HepG2 (cell line): Measurements from ENCODE around the gene MSANTD1. TPM values are rescaled to one million over a fixed set of nuclear protein-coding genes. Genes with fewer than 3 reads are reported as not detected.

Experiments used
- ATF7 ChIP-seq, 2 experiments: fragments of 450-650 bp in 1 of 2; sonication (generic) in 1 of 2; formaldehyde crosslinking in 1 of 2; IDR thresholded peaks; 2 replicates each; pipeline versions ENCODE4 v1.4.0 to v1.6.1; 2016 to 2020; ENCODE audit warnings: antibody characterized with exemption in 1 of 2, mild to moderate bottlenecking in 1 of 2, missing genetic modification reagents in 1 of 2
- ELK4 ChIP-seq: sonication (generic); formaldehyde crosslinking; IDR thresholded peaks from 2 replicates; pipeline ENCODE4 v1.9.0; 2021; ENCODE audit warnings: missing genetic modification reagents, borderline replicate concordance
- GMEB1 ChIP-seq: sonication (generic); formaldehyde crosslinking; IDR thresholded peaks from 2 replicates; pipeline ENCODE4 v1.5.1; 2020; ENCODE audit warnings: missing genetic modification reagents, mild to moderate bottlenecking, borderline replicate concordance
- GPN1 ChIP-seq: sonication (generic); formaldehyde crosslinking; IDR thresholded peaks from 2 replicates; pipeline ENCODE4 v1.5.1; 2020; ENCODE audit warnings: missing genetic modification reagents, borderline replicate concordance
- HNF1A ChIP-seq, 2 experiments: sonication (generic) in 1 of 2; formaldehyde crosslinking in 1 of 2; IDR thresholded peaks; 2 replicates each; pipeline versions ENCODE4 v1.4.0 to v1.6.1; 2016 to 2020; ENCODE audit warnings: borderline replicate concordance in 1 of 2, low read depth in 1 of 2, mild to moderate bottlenecking in 1 of 2, missing genetic modification reagents in 1 of 2
- KMT2A ChIP-seq: sonication (generic); formaldehyde crosslinking; IDR thresholded peaks from 2 replicates; pipeline ENCODE4 v1.4.0; 2020; ENCODE audit warnings: missing genetic modification reagents
- POLR2AphosphoS5 ChIP-seq: IDR thresholded peaks from 2 replicates; pipeline ENCODE4 v1.6.1; 2012; ENCODE audit warnings: low read depth, low read length
- RCOR2 ChIP-seq: IDR thresholded peaks from 2 replicates; pipeline ENCODE4 v1.6.1; 2016; ENCODE audit warnings: missing biosample characterization, missing genetic modification reagents
- SAFB2 ChIP-seq: sonication (generic); formaldehyde crosslinking; IDR thresholded peaks from 2 replicates; pipeline ENCODE4 v1.5.1; 2020; ENCODE audit warnings: missing genetic modification reagents, low read depth, mild to moderate bottlenecking, borderline replicate concordance
- SETDB1 ChIP-seq: sonication (generic); formaldehyde crosslinking; IDR thresholded peaks from 2 replicates; pipeline ENCODE4 v1.5.1; 2020; ENCODE audit warnings: missing genetic modification reagents, mild to moderate bottlenecking, borderline replicate concordance
- WIZ ChIP-seq: sonication (generic); formaldehyde crosslinking; IDR thresholded peaks from 2 replicates; pipeline ENCODE4 v1.5.1; 2020; ENCODE audit warnings: mild to moderate bottlenecking, missing genetic modification reagents
- ZBTB7A ChIP-seq: sonication (generic); formaldehyde crosslinking; IDR thresholded peaks from 2 replicates; pipeline ENCODE4 v1.8.0; 2022; ENCODE audit warnings: mild to moderate bottlenecking, missing genetic modification reagents
- ZFP41 ChIP-seq: sonication (generic); formaldehyde crosslinking; IDR thresholded peaks from 2 replicates; pipeline ENCODE4 v1.4.0; 2020; ENCODE audit warnings: mild to moderate bottlenecking, missing genetic modification reagents, borderline replicate concordance
- ZNF180 ChIP-seq: sonication (generic); formaldehyde crosslinking; IDR thresholded peaks from 2 replicates; pipeline ENCODE4 v1.4.0; 2020; ENCODE audit warnings: low read depth, missing genetic modification reagents, borderline replicate concordance
- ZNF232 ChIP-seq: sonication (generic); formaldehyde crosslinking; IDR thresholded peaks from 2 replicates; pipeline ENCODE4 v1.4.0; 2020; ENCODE audit warnings: missing genetic modification reagents, borderline replicate concordance
- ZNF670 ChIP-seq: sonication (generic); formaldehyde crosslinking; IDR thresholded peaks from 2 replicates; pipeline ENCODE4 v1.8.0; 2022; ENCODE audit warnings: mild to moderate bottlenecking, missing genetic modification reagents, borderline replicate concordance
- ZNF678 ChIP-seq: sonication (generic); formaldehyde crosslinking; IDR thresholded peaks from 2 replicates; pipeline ENCODE4 v1.4.0; 2020; ENCODE audit warnings: mild to moderate bottlenecking, missing genetic modification reagents
- ZNF790 ChIP-seq: sonication (generic); formaldehyde crosslinking; IDR thresholded peaks from 2 replicates; pipeline ENCODE4 v1.8.0; 2022; ENCODE audit warnings: missing genetic modification reagents, mild to moderate bottlenecking, borderline replicate concordance
- ZSCAN5A ChIP-seq: sonication (generic); formaldehyde crosslinking; IDR thresholded peaks from 2 replicates; pipeline ENCODE4 v1.8.0; 2022; ENCODE audit warnings: mild to moderate bottlenecking, missing genetic modification reagents, borderline replicate concordance
- polyA plus RNA-seq, 8 experiments: library from polyadenylated mRNA; depleted of rRNA in 3 of 8; stranded (reverse) in 7 of 8; unstranded in 1 of 8; fragments of >200 nt; fragmentation: Illumina TruSeq in 4 of 8; extraction: Trizol in 4 of 8; gene quantifications; 2 replicates each; pipeline versions ENCODE4 v1.2.1 to v1.2.3, GENCODE V29; 2011 to 2016; ENCODE audit warnings: low read depth in 4 of 8, missing spikeins in 1 of 8, mixed read lengths in 1 of 8; ENCODE audit not compliant: insufficient read depth in 1 of 8
- total RNA-seq, 5 experiments: library from RNA; depleted of rRNA; stranded (reverse); fragments of >200 nt; fragmentation: Illumina TruSeq; extraction: Trizol; gene quantifications; 2 replicates each; pipeline ENCODE4 v1.2.3, GENCODE V29; 2016; ENCODE audit warnings: low read depth in 1 of 5

The MSANTD1 gene
- total and polyA plus RNA-seq, 2 of the 13 experiments (the other 11 are each of a cell fraction or from before 2014, with no cell fraction given) = 0.22 to 0.40 TPM

GRCh38 chr4:3292571-3293400 lies 43.8 kb downstream of the MSANTD1 start, which contains the start of gene RGS12 (continued):
- no peak for TF ChIP-seq ZNF790 (CRISPR knock-in tag)
- TF ChIP-seq ELK4 (CRISPR knock-in tag) = no peak
- TF ChIP-seq RCOR2 (CRISPR knock-in tag) = no peak
- no peak for TF ChIP-seq SETDB1 (CRISPR knock-in tag)
- TF ChIP-seq GPN1 (CRISPR knock-in tag) = no peak
- 0 out of 2 replicates have a peak, but pooled peaks have one; percentile 31 for TF ChIP-seq ZNF670
- no peak for TF ChIP-seq WIZ (CRISPR knock-in tag)
- peak; percentile 67; the same call in 1 of the 2 replicates for TF ChIP-seq ZNF232
- peak; percentile 93; the same call in 1 of the 2 replicates for TF ChIP-seq SAFB2 (CRISPR knock-in tag)
- TF ChIP-seq ZNF678 (CRISPR knock-in tag) = no peak
- no peak for TF ChIP-seq ZBTB7A (CRISPR knock-in tag)
- TF ChIP-seq ZSCAN5A (CRISPR knock-in tag) = no peak
- TF ChIP-seq GMEB1 (CRISPR knock-in tag) = peak; percentile 69
- TF ChIP-seq KMT2A (CRISPR knock-in tag) = 0 out of 2 replicates have a peak, but pooled peaks have one; percentile 9
- TF ChIP-seq POLR2AphosphoS5 = peak; percentile 56
- TF ChIP-seq ZNF180 = no peak
- TF ChIP-seq ZFP41 (CRISPR knock-in tag) = no peak
- TF ChIP-seq HNF1A (IDR thresholded peaks at IDR 0.05; ENCODE audit: low read depth) = no peak
- no peak for TF ChIP-seq HNF1A (CRISPR knock-in tag; IDR thresholded peaks at IDR 0.05; ENCODE audit: borderline replicate concordance)
- TF ChIP-seq ATF7 (IDR thresholded peaks at IDR 0.05) = no peak
- TF ChIP-seq ATF7 (CRISPR knock-in tag; IDR thresholded peaks at IDR 0.05) = no peak
